Effector memory CD4-positive, alpha-beta T cell (primary cell): Measurements from ENCODE around the gene SOBP.
"Not testable (repeated sequence)": the region's sequence is repeated elsewhere in the genome, so short reads cannot be mapped to it uniquely, and the experiment has no call there.

Source experiments
- DNase-seq, 3 donors: peaks; one replicate each; pipeline ENCODE4 v3.0.0-alpha.2; 2020
- H3K27ac ChIP-seq: 2 replicates; pipeline ENCODE4 v1.7.0; 2013; ENCODE audit warnings: mild to moderate bottlenecking, low read length, moderate library complexity; ENCODE audit not compliant: insufficient read depth, poor library complexity, severe bottlenecking
- H3K27me3 ChIP-seq: replicated peaks from 2 replicates; pipeline ENCODE4 v1.7.0; 2013; ENCODE audit warnings: mild to moderate bottlenecking, low read length; ENCODE audit not compliant: insufficient read depth, control insufficient read depth, poor library complexity, severe bottlenecking
- H3K36me3 ChIP-seq: 2 replicates; pipeline ENCODE4 v1.7.0; 2013; ENCODE audit warnings: mild to moderate bottlenecking, low read length, moderate library complexity; ENCODE audit not compliant: control insufficient read depth, insufficient read depth
- H3K4me1 ChIP-seq: 2 replicates; pipeline ENCODE4 v1.7.0; 2013; ENCODE audit warnings: low read length, mild to moderate bottlenecking; ENCODE audit not compliant: control insufficient read depth, insufficient read depth, poor library complexity, severe bottlenecking
- H3K4me3 ChIP-seq: 2 replicates; pipeline ENCODE4 v1.7.0; 2013; ENCODE audit warnings: low read length, low read depth, mild to moderate bottlenecking; ENCODE audit not compliant: insufficient read depth, poor library complexity, severe bottlenecking
- H3K9me3 ChIP-seq: 2 replicates; pipeline ENCODE4 v1.7.0; 2013; ENCODE audit warnings: mild to moderate bottlenecking, low read length, moderate library complexity; ENCODE audit not compliant: control insufficient read depth

The SOBP gene

DNA sequence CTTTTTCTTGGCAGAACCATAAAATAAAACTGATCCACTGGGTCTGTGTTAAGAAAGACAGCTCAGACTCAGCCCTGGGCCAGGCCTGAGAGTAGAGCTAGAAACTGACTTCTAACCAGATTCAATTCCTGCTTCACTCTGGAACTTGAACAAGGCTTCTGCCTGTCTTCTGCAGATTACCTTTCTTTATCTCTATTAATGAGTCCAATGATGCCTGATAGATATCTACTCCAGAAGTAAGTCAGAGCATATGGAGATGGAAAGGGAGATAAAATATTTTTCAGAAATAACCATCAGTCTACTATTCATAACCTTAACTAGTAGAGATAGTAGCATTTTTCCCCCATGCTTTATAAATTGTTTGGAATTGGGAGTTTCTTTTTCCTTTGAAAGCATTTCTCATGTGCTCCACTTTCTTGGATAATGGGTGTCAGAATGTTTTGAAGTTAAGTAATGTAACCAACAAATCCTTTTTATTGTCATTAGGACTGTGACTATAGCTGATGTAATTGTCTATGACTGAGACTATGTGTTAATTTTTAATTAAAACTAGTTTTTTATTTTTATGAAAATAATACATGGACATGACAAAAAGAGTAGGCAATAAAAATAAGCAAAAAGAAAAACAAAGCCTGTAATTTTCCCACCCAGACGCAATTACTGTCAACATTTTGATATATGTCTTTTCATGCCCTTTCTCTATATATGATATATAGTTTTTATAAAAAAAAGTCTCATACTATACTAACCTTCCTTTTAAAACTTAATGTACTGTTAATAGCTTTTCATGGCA, 7.2 kb downstream of the SOBP start:
- Histone ChIP-seq H3K27me3 (peaks cover 8% of the 10 kb centered on the region), H3K36me3 (no peaks in the 10 kb centered on the region), H3K4me3 (no peak overlapping the region), H3K9me3 (no peaks in the 10 kb centered on the region), H3K4me1 (no peaks in the 10 kb centered on the region), H3K27ac (no peak overlapping the region)
- DNase-seq = no peak

DNA sequence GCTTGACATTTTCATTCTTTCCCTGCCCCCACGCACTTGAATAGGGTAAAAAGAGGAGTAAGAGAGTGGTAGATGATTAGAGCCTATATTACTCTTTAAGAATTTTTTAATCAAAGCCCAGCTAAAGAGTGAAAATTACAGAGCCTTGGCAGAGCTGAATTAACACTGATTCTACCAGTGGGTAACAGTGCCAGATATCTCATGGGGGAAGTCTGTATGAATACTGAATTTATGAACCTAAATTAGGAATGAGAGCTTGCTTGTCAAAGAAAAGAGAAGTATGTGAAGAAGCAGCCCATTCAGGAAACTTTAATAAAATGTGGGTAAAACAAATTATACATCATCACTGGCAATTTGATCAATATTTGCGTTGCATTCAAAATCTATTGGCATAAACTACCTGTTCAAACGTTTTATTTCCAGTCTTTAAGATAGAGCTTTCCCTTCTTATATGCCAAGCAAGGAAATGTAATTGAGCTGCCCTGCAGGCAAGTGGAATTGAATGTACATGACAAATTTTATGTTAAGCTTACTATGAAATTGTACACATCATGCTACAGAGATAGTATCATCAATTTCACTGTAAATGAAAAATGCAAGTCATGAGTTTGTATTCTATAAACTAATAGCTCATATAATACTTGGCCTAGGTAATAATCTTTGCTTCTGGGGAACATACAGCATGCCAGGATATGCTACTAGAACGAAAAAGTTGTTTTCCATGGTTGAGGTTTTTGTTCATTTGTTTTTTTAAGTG, 14.5 kb downstream of the SOBP start:
- Histone ChIP-seq H3K27ac (no peak overlapping the region), H3K4me3 (no peak overlapping the region), H3K27me3 (no peaks in the 10 kb centered on the region), H3K36me3 (no peaks in the 10 kb centered on the region), H3K4me1 (no peaks in the 10 kb centered on the region), H3K9me3 (no peaks in the 10 kb centered on the region)
- DNase-seq = no peak

DNA sequence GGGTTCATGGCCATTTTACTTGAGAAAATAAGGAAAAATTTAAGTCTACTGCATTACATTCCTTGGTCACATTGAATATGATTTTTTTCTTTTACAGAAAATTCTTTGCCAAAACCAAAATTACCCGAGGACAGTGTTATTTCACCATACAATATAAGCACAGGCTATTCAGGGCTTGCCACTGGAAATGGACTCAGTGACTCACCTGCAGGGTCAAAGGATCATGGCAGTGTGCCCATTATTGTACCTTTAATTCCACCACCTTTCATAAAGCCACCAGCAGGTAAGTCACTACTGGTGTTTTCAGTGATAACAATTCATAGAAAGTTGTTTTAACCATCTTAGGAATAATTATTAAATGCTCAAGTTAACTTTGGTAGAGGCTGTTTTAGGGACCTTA, 16.2 kb downstream of the SOBP start:
- Histone ChIP-seq H3K9me3 (no peaks in the 10 kb centered on the region), H3K27me3 (no peaks in the 10 kb centered on the region), H3K4me3 (no peak overlapping the region), H3K36me3 (no peaks in the 10 kb centered on the region), H3K4me1 (no peaks in the 10 kb centered on the region), H3K27ac (no peak overlapping the region)
- DNase-seq = no peak

DNA sequence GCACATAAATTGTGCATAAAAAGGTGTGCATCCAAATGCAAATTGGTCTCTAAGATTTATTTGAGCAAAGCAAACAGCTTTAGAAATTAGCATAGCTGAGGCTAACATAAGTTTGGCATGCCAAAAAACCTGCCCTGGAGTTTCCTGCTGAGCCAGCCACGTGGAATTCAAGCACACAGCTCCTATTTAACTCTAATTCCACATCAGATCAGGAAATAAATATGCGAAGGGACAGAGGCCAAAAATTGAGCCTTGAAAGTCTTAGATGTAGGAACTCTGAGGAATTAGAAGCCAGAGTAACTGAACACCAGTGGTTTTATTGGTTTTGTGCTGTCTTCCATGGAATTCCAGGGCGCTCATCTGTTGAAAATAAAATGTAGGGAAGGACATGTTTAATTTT, 19.6 kb downstream of the SOBP start:
- no peak for DNase-seq

DNA sequence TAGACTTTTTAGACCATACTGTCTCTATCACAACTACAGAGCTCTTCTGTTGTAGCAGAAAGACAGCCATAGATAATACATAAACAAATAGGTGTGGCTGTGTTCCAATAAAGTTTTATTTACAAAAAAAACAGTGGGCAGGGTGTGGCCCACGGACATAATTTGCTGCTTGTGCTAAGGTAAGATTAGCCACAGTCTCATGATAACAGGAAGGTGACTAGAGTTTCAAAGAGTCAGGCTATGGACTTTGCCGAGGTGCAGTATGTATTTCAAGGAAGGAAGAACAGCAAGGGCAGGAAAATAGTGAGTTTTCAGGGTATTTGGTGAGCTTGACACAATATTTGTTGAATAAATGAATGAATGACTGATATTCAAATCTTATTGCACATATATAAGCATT, 20.2 kb downstream of the SOBP start:
- H3K4me1 ChIP-seq = no peaks in the 10 kb centered on the region
- no peaks in the 10 kb centered on the region for H3K27me3 ChIP-seq
- H3K4me3 ChIP-seq = no peak overlapping the region
- no peak overlapping the region for H3K27ac ChIP-seq
- H3K36me3 ChIP-seq = no peaks in the 10 kb centered on the region
- no peak for DNase-seq
- H3K9me3 ChIP-seq = no peaks in the 10 kb centered on the region

More for the DNA sequence above, 19.6 kb downstream of the SOBP start:
- Histone ChIP-seq H3K36me3 (no peaks in the 10 kb centered on the region), H3K4me1 (no peaks in the 10 kb centered on the region), H3K9me3 (no peaks in the 10 kb centered on the region), H3K27ac (no peak overlapping the region), H3K27me3 (no peaks in the 10 kb centered on the region), H3K4me3 (no peak overlapping the region)

DNA sequence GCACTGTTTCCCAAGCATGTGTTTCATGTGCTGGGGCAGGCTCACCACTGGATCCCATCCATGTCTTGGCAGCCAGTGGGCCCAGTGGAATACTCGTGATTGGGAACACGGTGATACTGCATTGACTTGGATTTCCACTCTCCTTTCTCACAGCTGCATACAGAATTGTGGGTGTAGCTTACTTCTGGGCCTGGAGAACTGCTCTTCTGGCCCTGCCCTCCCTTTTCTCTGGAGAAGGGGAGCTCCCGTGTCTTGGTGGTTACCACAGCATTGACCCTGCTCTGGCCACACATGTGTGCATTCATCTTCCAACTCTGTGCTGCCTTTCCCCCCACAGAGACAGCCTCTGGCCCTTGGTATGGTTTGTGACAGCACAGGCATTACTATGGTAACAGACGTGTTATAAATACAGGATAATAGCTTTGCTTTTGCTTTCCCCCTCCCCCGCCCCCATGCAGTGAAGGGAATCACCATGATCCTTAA, 21.6 kb downstream of the SOBP start:
- Histone ChIP-seq H3K27me3 (no peaks in the 10 kb centered on the region), H3K4me1 (no peaks in the 10 kb centered on the region), H3K9me3 (no peaks in the 10 kb centered on the region), H3K27ac (no peak overlapping the region), H3K4me3 (no peak overlapping the region), H3K36me3 (no peaks in the 10 kb centered on the region)
- DNase-seq = no peak

DNA sequence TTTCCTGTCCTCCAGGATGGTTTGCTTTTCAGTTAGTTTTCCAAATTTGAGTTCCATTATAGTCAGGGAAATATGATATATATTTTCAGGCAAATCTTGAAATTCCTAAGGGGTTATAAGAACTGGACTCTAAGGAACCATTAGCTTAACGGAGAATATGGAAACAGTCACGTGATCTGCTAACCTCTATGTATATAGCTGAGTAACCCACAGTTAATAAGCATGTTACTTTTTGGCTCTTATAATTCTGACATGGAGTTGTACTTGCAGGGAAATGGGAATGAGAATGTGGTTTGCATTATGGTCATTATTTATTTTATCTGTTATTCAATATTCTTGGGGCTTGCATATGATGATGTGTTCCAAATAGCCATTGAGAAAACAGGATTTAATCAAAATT, 23.3 kb downstream of the SOBP start:
- Histone ChIP-seq H3K9me3 (no peaks in the 10 kb centered on the region), H3K4me3 (no peak overlapping the region), H3K27me3 (no peaks in the 10 kb centered on the region), H3K36me3 (no peaks in the 10 kb centered on the region), H3K27ac (no peak overlapping the region), H3K4me1 (no peaks in the 10 kb centered on the region)
- no peak for DNase-seq

DNA sequence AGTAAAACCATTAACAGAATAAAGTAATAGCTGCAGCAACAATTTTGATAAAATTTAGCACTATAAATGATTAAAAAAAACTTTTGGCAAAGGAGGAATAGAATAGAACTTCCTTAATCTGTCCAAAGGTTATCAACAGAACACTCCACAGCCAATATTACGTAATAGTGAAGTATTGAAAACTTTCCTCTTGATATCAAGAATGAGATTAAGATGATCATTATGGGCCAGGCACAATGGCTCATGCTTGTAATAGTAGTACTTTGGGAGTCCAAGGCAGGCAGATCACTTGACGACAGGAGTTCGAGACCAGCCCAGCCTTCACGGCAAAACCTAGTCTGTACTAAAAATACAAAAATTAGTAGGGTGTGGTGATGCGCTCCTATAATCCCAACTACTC, 26.0 kb downstream of the SOBP start:
- Histone ChIP-seq H3K4me1 (no peaks in the 10 kb centered on the region), H3K36me3 (no peaks in the 10 kb centered on the region), H3K27ac (no peak overlapping the region), H3K4me3 (no peak overlapping the region), H3K9me3 (no peaks in the 10 kb centered on the region), H3K27me3 (no peaks in the 10 kb centered on the region)
- DNase-seq = no peak

DNA sequence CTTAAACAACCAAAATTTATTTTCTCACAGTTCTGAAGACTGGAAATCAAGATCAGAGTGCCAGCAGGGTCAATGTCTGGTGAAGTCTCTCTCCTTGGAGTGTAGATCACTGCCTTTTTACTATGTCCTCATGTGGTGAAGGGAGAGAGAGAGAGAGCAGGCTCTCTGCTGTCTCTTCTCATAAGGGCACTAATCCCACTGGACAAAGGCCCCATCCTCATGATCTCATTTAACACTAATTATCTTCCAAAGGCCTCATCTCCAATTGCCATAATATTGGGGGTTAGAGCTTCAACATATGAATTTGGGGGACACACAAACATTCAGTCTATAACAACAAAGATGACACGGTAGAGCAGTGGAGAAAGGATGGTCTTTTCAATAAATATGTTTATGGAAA, 27.4 kb downstream of the SOBP start:
- Histone ChIP-seq H3K27me3 (no peaks in the 10 kb centered on the region), H3K36me3 (no peaks in the 10 kb centered on the region), H3K27ac (no peak overlapping the region), H3K4me3 (no peak overlapping the region), H3K9me3 (no peaks in the 10 kb centered on the region), H3K4me1 (no peaks in the 10 kb centered on the region)
- DNase-seq = no peak

DNA sequence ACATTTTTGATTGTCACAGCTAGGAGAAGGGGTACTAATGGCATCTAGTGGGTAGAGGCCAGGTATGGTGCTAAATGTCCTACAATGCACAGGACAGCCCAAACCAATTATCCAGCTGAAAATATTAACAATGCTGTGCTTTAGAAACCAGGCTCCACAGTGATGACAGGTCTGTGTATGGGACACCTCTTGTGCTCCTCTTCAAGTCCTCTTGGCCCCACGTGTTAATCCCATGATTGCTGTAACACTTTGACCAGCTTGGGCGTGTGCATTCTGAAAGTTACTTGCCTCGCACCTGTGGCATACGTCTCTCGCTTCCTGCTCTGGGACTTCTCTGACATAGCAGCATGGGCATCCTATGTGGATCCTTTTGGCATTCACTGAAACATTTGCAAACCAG, 29.3 kb downstream of the SOBP start:
- DNase-seq = not testable (repeated sequence)

More for the DNA sequence above, 29.3 kb downstream of the SOBP start:
- H3K4me3 ChIP-seq, H3K27me3 ChIP-seq, H3K9me3 ChIP-seq, H3K36me3 ChIP-seq, H3K27ac ChIP-seq, H3K4me1 ChIP-seq: not testable (repeated sequence)
